Stimulated activated CD8-positive, alpha-beta memory T cell treated with anti-CD3 and anti-CD28 coated beads, Interleukin-12 subunit alpha, Interleukin-12 subunit beta, amount 100 ng/mL, for 1 hour (primary cell): Measurements from ENCODE around the gene ARHGEF4.

ENCODE experiments used
- DNase-seq: peaks from one replicate; pipeline ENCODE4 v3.0.0-alpha.2; 2020; ENCODE audit warnings: low read depth

ARHGEF4 gene

GRCh38 chr2:130834931-130835765 lies 1.6 kb upstream of the ARHGEF4 start:
- no peak for DNase-seq

- no peak for DNase-seq
These were observed 1.0 kb upstream of the ARHGEF4 start for GRCh38 chr2:130835766-130836015.

- DNase-seq, result no peak
These were observed 579 bp downstream of the ARHGEF4 start for GRCh38 chr2:130837175-130837810.

GRCh38 chr2:130837811-130838565 lies 1.3 kb downstream of the ARHGEF4 start:
- DNase-seq, result no peak

- DNase-seq, result no peak
These were observed 2.5 kb downstream of the ARHGEF4 start for GRCh38 chr2:130839011-130839780.

- no peak for DNase-seq
These were observed 3.8 kb downstream of the ARHGEF4 start for GRCh38 chr2:130840506-130840905.

- no peak for DNase-seq
These were observed 5.1 kb downstream of the ARHGEF4 start for GRCh38 chr2:130841741-130842365.

- no peak for DNase-seq
These were observed 6.1 kb downstream of the ARHGEF4 start for GRCh38 chr2:130842770-130843169.

GRCh38 chr2:130843321-130843985 lies 6.7 kb downstream of the ARHGEF4 start:
- no peak for DNase-seq

- DNase-seq, result no peak
These were observed 7.4 kb downstream of the ARHGEF4 start for GRCh38 chr2:130844161-130844560.

GRCh38 chr2:130845505-130846085 lies 8.9 kb downstream of the ARHGEF4 start:
- DNase-seq, result no peak

- no peak for DNase-seq
These were observed 9.5 kb downstream of the ARHGEF4 start for GRCh38 chr2:130846233-130846632.

- DNase-seq, result no peak
These were observed 10.1 kb downstream of the ARHGEF4 start for GRCh38 chr2:130846686-130847375.

GRCh38 chr2:130847776-130848525 lies 11.2 kb downstream of the ARHGEF4 start:
- DNase-seq, result no peak

GRCh38 chr2:130848526-130849210 lies 12.0 kb downstream of the ARHGEF4 start:
- no peak for DNase-seq

GRCh38 chr2:130849896-130850787 lies 13.4 kb downstream of the ARHGEF4 start:
- DNase-seq, result no peak

GRCh38 chr2:130850788-130851623 lies 14.3 kb downstream of the ARHGEF4 start:
- no peak for DNase-seq
